GM18499 (cell line): ENCODE data around the gene NBR1.
"Not testable (repeated sequence)": the region's sequence is repeated elsewhere in the genome, so short reads cannot be mapped to it uniquely, and the experiment has no call there.

Source experiments
- ATAC-seq: cut with Tn5 transposase; IDR thresholded peaks from one replicate; pipeline ENCODE4 v1.9.1; 2021; ENCODE audit warnings: moderate number of reproducible peaks; ENCODE audit not compliant: insufficient read depth, unreplicated experiment

The NBR1 gene

GRCh38 chr17:43155666-43156065, 15.3 kb upstream of the NBR1 start:
- no peak for ATAC-seq

- not testable (repeated sequence) for ATAC-seq
Observed at GRCh38 chr17:43159232-43159631, 11.8 kb upstream of the NBR1 start.

GRCh38 chr17:43159957-43160356, 11.1 kb upstream of the NBR1 start:
- not testable (repeated sequence) for ATAC-seq

- ATAC-seq, result not testable (repeated sequence)
Observed at GRCh38 chr17:43165971-43166370, 5.0 kb upstream of the NBR1 start.

- ATAC-seq, result peak; percentile 9
Observed at GRCh38 chr17:43169561-43170139, 1.4 kb upstream of the NBR1 start.

GRCh38 chr17:43170140-43170765, 761 bp upstream of the NBR1 start:
- peak; percentile 47 for ATAC-seq

- ATAC-seq, result no peak
Observed at GRCh38 chr17:43171586-43172487, 823 bp downstream of the NBR1 start.

GRCh38 chr17:43175213-43176118, 4.5 kb downstream of the NBR1 start:
- no peak for ATAC-seq

GRCh38 chr17:43176119-43176570, 5.1 kb downstream of the NBR1 start:
- ATAC-seq, result no peak

GRCh38 chr17:43183921-43184320, 12.9 kb downstream of the NBR1 start:
- ATAC-seq, result no peak

- not testable (repeated sequence) for ATAC-seq
Observed at GRCh38 chr17:43186656-43187055, 15.6 kb downstream of the NBR1 start.

- no peak for ATAC-seq
Observed at GRCh38 chr17:43193251-43193650, 22.2 kb downstream of the NBR1 start.

- no peak for ATAC-seq
Observed at GRCh38 chr17:43199633-43200032, 28.6 kb downstream of the NBR1 start.

- ATAC-seq, result no peak
Observed at GRCh38 chr17:43200127-43200526, 29.1 kb downstream of the NBR1 start.

GRCh38 chr17:43203013-43203412, 32.0 kb downstream of the NBR1 start:
- not testable (repeated sequence) for ATAC-seq

- ATAC-seq, result no peak
Observed at GRCh38 chr17:43210576-43210975, 39.6 kb downstream of the NBR1 start.

- no peak for ATAC-seq
Observed at GRCh38 chr17:43211123-43211479, 40.1 kb downstream of the NBR1 start.

GRCh38 chr17:43211480-43212402, 40.7 kb downstream of the NBR1 start, which contains the start of gene TMEM106A:
Gene TMEM106A, plus strand, starts transcription at chr17:43211875. Its CDS starts 1,167 bp downstream, at chr17:43213042.
- ATAC-seq, result no peak
